Cardiac fibroblast (primary cell): ENCODE data around the gene SLC5A10.

Experiments
- DNase-seq, 2 donors: peaks; one replicate each; pipeline versions ENCODE4 v3.0.0 to v3.0.0-alpha.2; 2010; ENCODE audit warnings: low read depth in 2 of 2
- H3K4me3 ChIP-seq, 2 donors: replicated peaks in 1 of 2; 1 replicate in 1 of 2; 2 replicates in 1 of 2; pipeline ENCODE4 v1.5.1; 2011; ENCODE audit warnings: low read depth in 2 of 2, low read length in 2 of 2, mild to moderate bottlenecking in 2 of 2, moderate library complexity in 1 of 2
- TF ChIP-seq, protein P1 (sequence below): IDR thresholded peaks from one replicate; pipeline ENCODE4 v1.5.1; 2011; ENCODE audit warnings: low read depth, mild to moderate bottlenecking, low read length, inconsistent platforms

The SLC5A10 gene

GRCh38 chr17:18959071-18959844 is 7.3 kb downstream of the SLC5A10 start:
- TF ChIP-seq, protein P1, sequence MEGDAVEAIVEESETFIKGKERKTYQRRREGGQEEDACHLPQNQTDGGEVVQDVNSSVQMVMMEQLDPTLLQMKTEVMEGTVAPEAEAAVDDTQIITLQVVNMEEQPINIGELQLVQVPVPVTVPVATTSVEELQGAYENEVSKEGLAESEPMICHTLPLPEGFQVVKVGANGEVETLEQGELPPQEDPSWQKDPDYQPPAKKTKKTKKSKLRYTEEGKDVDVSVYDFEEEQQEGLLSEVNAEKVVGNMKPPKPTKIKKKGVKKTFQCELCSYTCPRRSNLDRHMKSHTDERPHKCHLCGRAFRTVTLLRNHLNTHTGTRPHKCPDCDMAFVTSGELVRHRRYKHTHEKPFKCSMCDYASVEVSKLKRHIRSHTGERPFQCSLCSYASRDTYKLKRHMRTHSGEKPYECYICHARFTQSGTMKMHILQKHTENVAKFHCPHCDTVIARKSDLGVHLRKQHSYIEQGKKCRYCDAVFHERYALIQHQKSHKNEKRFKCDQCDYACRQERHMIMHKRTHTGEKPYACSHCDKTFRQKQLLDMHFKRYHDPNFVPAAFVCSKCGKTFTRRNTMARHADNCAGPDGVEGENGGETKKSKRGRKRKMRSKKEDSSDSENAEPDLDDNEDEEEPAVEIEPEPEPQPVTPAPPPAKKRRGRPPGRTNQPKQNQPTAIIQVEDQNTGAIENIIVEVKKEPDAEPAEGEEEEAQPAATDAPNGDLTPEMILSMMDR = no peak
- no peak overlapping the region for H3K4me3 ChIP-seq
- no peak for DNase-seq

DNA sequence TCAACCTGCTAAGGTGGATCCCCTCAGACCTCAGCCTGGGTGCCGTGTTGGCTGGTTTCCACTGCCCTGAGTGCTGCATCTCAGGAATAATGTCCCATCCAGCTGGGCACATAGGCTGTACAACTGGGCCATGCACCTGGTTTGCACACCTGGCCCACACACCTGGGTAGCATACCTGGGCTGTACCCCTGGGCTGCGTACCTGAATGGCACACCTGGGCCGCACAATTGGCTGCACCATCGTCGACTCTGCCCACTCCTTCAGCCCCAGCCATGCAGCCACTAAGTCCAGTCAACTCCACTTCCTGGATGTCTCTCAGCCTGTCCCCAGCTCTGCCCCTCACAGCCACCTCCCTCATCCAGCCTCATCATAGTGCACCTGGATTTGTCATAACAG is 7.9 kb downstream of the SLC5A10 start:
- H3K4me3 ChIP-seq = no peak overlapping the region
- TF ChIP-seq, protein P1 = no peak
- DNase-seq = no peak

DNA sequence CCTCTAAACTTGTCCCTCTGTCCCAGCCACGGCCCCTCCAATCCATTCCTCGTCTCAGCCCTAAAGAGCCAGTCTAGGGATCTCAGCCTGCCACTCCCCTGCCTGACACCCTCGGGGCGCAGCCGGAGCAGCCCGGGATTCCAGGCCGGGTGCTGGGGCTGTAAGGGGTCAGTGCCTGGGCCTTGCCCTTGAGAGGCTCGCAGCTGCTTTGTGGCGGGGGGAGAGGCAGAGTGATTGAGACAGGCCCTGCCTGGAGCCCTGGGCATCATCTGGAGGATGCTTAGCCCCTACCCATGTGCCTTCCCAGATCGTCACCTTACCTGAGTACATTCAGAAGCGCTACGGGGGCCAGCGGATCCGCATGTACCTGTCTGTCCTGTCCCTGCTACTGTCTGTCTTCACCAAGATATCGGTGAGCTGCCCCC is 8.3 kb downstream of the SLC5A10 start:
- no peak for DNase-seq
- no peak overlapping the region for H3K4me3 ChIP-seq
- TF ChIP-seq, protein P1 = no peak

GRCh38 chr17:18960803-18961511 is 9.0 kb downstream of the SLC5A10 start:
- no peak overlapping the region for H3K4me3 ChIP-seq
- TF ChIP-seq, protein P1 = peak; percentile 90
- DNase-seq = peak; percentile 71 to 75

DNA sequence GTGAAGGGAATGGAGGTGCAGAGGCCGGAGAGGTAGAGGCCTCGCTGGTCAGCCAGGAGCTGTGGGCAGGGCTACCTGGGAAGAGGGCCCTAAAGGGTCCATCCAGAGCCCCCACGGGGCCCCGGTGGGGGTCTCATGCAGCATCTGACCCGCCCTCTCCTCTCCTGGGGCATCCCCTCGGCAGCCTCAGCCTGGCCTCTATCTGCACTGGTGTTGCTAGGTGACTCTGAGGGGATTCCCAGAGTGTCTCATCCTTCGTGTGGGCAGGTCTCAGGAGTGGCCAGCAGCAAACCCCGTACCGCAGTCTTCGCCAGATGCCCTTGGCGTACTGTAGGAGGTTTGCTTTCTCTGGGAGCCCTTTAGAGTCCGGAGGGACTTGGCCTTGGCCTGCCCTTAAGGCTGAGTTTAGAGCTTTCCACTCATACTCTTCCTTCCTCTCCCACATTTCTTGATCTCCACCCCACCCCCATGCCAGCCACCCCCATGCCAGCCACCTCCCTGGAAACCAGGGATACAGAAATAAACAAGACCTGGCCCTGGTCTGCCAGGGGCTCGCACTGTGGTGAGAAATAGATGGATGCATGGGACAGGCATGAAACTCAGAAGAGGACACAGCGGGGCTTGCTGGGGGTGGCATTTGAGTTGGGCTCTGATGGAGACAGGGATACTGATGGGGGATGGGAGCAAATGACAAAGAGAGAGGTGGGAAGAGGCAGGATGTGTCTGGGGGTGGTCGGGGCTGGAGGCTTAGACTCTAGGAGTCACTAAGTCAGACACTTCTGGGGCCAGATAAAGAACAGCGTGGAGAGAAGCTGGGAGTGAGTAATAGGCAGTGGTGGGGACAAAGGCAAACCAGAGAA is 9.9 kb downstream of the SLC5A10 start:
- TF ChIP-seq, protein P1 = no peak
- peak; percentile 24 to 75 for DNase-seq
- no peak overlapping the region for H3K4me3 ChIP-seq

GRCh38 chr17:18962494-18962815 is 10.5 kb downstream of the SLC5A10 start:
- DNase-seq = no peak
- TF ChIP-seq, protein P1 = no peak
- no peak overlapping the region for H3K4me3 ChIP-seq
